ENCODE data around the gene IL23A.
A peak's percentile ranks its signal among the peaks of the same experiment; 100 is the strongest.

Gene IL23A

DNA sequence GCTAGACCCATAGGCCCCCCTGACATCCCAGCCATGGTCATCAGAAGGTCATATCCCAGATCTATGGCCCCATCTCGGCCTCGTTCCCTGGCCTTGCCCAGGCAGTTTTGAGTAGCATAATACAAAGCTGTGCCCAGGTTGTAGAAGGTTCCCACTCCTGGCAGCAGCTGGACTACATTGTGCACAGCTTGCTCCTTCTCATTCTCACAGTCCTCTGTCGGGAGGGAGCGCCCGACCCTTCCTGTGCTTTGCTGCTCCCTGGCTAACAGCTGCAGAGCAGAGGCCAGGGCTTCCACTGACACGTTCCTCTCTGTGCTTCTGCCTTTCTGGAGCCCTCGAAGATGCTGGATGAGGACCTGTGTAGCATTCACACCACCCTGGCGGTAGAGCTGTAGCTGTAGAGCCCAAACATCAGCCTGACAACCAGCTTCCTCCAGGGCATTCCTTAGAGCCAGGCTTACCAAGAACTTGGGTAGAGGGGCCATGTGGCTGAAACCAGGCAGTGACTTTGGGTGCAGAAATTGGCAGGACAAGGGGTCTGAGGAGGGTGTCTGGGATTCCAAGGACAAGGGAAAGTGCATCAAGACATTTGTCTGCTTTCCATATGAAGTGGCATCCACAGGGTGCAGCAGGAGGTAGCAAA lies 22.9 kb downstream of the IL23A start:
- DNase-seq (ENCODE audit: low read depth), result no peak

DNA sequence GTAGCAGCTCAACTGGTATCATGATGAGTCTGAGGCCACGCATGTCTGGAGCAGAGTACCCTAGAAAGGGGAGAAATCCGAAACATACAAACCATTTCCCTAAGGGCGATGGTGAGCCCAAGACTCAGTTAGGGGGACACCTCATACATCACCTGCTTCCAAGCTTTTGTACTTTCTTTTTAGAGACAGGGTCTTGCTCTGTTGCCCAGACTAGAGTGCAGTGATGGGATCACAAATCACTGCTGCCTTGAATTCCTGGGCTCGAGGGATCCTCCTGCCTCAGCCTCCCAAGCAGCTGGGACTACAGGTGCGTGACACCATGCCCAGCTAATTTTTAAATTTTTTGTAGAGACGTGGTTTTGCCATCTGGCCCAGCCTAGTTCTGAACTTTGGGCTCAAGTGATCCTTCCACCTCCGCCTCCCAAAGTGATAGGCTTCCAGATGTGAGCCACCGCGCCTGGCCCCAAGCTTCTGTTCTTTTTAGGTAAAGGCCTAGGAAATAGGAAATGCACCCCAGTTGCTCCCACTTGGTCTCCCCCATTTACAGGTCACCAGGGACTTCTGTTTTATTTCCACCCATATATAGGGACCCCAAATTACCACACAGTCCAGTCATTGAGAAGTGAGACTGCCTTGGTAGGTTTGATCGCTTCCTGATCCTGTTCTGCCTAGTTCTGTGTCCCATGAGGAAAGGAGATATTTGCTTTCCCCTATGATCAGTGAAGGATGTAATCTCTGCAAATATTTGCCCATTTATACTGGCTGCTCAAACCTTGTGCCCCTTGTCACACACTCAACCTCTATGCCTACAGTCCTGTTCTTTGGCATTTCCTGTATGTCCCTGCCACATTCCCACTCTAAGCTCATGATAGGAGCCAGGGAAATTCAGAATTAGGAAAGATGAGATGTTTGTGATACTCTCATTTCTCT lies 23.7 kb downstream of the IL23A start, which contains the start of gene APOF:
APOF (minus strand) TSS at position 728 of the 930 bp plus-strand sequence; CDS start at position 616, 112 bp downstream.
- no peak for DNase-seq (ENCODE audit: low read depth)

DNA sequence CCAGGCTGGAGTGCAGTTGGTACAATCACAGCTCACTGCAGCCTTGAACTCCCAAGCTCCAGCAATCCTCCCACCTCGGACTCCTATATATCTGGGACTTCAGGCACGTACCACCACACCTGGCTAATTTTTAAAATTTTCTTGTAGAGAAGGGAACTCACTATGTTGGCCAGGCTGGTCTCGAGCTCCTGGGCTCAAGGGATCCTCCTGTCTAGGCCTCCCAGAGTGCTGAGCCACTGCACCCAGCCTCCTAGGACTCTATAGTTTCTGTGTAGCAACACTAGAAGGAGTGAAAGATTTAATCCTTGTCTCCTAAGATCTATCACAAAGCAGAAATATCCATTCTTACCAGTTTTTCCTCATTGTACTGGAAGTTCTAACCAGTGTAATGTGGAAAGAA lies 28.3 kb downstream of the IL23A start:
- no peak for DNase-seq (ENCODE audit: low read depth)

DNA sequence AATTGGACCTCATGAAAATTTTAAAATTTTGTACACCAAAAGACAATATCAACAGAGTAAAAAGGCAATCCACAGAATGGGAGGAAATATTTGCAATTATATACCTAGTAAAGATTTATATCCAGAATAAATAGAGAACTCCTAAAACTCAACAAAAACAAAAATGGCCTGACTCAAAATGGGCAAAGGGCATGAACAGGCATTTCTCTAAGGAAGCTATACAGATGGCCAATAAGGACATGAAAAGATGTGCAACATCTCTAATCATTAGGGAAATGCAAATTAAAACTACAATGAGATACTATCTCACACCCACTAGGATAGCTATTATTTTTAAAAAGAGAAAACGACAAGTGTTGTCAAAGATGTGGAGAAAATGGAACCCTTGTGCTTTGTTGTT lies 34.8 kb downstream of the IL23A start:
- DNase-seq (ENCODE audit: low read depth), result no peak

DNA sequence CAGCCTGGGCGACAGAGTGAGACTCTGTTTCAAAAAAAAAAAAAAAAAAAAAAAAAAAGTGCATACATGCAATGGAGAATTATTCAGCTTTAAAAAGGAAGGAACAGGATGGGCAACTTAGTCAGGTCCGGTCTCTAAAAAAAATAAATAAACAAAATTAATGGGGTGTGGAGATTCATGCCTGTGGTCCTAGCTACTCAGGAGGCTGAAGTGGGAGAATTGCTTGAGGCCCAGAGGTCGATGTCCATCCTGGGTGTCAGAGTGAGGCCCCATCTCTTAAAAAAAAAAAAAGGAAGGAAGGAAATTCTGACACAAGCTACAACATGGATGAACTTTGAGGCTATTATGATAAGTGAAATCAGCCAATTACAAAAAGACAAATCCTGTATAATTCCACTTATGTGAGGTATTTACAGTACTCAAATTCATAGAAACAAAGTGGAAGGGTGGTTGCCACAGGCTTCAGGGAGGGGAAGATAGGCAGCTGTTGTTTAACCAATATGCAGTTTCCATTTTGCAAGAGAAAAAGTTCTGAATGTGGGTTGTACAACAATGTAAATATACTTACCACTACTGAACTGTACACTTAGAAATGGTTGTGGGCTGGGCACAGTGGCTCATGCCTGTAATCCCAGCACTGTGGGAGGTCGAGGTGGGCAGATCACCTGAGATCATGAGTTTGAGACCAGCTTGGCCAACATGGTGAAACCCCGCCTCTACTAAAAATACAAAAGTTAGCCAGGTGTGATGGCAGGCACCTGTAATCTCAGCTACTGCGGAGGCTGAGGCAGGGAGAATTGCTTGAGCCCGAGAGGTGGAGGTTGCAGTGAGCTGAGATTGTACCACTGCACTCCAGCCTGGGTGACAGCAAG lies 36.3 kb downstream of the IL23A start:
- DNase-seq (ENCODE audit: low read depth), result no peak

DNA sequence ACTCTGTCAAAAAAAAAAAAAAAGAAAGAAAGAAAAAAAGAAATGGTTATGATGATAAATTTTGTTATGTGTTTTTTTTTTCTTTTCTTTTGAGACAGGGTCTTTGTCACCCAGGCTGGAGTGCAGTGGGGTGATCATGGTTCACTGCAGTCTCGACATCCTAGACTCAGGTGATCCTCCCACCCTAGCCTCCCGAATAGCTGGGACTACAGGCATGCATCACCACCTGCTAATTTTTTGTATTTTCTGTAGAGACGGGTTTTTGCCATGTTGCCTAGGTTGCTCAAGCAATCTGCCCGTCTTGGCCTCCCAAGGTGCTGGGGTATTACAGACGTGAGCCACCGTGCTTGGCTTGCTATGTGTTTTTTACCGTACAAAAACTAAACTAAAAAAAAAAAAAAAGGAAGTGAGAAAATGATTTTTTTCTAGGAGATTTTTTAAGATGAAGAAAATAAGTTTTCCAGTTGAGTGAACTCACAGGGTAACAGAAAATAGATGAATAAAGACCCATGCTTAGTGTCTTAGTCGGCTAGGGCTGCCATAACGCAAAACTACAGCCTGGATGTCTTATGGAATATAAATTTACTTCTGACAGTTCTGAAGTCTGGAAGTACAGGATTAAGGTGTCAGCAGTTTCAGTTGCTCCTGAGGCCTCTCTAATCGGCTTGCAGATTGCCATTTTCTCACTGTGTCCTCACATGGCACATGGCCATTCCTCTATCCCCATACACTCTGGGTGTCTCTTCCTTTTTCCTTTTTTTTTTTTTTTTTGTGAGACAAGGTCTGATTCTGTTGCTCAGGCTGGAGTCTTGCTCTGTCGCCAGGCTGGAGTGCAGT lies 37.1 kb downstream of the IL23A start:
- DNase-seq (ENCODE audit: low read depth), result no peak

- no peak for DNase-seq (ENCODE audit: low read depth)
Observed at GRCh38 chr12:56377310-56377988, 38.8 kb downstream of the IL23A start.

GRCh38 chr12:56377989-56378316 lies 39.3 kb downstream of the IL23A start:
- no peak for DNase-seq (ENCODE audit: low read depth)

DNA sequence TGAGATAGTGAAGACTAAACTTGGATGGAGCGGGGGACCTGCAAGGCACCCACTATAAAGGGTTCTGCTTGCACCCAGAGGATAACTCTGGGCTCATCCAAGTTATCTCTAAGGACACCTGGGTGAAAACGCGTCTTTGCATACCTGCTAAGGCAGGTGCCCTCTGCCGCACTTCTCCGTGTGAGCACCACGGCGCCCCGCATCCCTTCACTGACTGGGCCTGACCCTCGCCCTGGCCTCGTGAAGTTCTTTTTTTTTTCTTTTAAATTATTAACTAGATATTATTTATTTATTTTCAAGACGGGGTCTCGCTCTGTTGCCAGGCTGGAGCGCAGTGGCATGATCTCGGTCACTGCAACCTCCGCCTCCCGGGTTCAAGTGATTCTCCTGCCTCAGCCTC lies 43.9 kb downstream of the IL23A start:
- no peak for DNase-seq (ENCODE audit: low read depth)

GRCh38 chr12:56385873-56386272 lies 47.2 kb downstream of the IL23A start:
- no peak for DNase-seq (ENCODE audit: low read depth)

DNA sequence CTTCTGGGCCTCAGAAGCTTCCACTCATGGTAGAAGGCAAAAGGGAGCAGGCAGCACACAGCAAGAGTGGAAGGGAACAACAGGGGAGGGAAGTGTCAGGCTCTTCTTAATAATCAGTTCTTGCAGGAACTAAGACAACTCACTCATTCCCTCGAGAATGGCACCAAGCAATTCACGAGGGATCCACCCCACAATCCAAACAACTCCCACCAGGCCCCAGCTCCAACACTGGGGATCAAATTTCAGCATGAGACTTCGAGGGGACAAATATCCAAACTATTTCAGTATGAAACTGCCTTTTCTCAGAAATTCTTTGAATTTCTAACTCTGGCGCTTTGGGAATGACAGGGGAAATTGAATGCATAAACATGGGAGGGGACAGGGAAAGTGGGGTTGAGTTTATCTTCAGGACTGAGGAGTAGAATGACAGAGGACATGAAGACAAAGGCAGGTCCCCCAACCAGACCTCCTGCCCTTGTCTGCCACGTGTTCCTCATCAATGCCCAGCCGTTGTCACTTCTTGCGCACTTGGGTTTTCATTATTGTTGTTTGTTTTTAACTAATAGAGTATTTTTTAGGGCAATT lies 48.6 kb downstream of the IL23A start:
- DNase-seq (ENCODE audit: low read depth), result peak; percentile 10

DNA sequence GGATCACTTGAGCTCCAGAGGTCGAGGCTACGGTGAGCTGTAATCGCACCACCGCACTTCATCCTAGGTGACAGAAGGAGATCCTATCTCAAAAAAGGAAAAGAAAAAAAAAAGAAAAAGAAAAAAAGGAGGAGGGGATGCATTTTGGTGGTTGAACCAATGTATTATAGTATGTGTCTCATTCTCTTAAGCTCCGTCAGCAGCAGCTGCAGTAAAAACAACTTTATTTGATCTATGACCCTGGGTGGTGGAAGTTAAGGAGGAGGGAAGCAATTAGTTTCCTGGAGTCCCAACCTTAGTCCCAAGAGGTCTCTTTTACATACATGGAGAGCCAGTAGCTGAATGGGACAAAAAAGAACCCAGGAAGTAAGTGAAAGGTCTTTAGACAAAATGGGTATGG lies 50.7 kb downstream of the IL23A start:
- DNase-seq (ENCODE audit: low read depth), result no peak

Data from GM04504 (cell line).